Activated T-cell treated with anti-CD3 and anti-CD28 coated beads for 48 hours (primary cell): ENCODE results near the gene CASP14.
"Not testable (repeated sequence)": the region's sequence is repeated elsewhere in the genome, so short reads cannot be mapped to it uniquely, and the experiment has no call there.

Experiments used
- DNase-seq: peaks from one replicate; pipeline ENCODE4 v3.0.0-alpha.2; 2020; ENCODE audit warnings: low read depth

Gene CASP14

GRCh38 chr19:15048885-15049541 lies at the start of gene CASP14:
Gene CASP14 (plus strand): TSS chr19:15049480. CDS start chr19:15052252, 2,772 bp downstream.
- no peak for DNase-seq

- no peak for DNase-seq
Measured at GRCh38 chr19:15008308-15008707, 41.0 kb upstream of the CASP14 start.

GRCh38 chr19:15010501-15011300 lies 38.6 kb upstream of the CASP14 start:
- DNase-seq: no peak

GRCh38 chr19:15014579-15014978 lies 34.7 kb upstream of the CASP14 start:
- DNase-seq: no peak

- DNase-seq: no peak
Measured at GRCh38 chr19:15015946-15016542, 33.2 kb upstream of the CASP14 start.

GRCh38 chr19:15018836-15019235 lies 30.4 kb upstream of the CASP14 start:
- not testable (repeated sequence) for DNase-seq

- no peak for DNase-seq
Measured at GRCh38 chr19:15021286-15022007, 27.8 kb upstream of the CASP14 start.

- no peak for DNase-seq
Measured at GRCh38 chr19:15022752-15023151, 26.5 kb upstream of the CASP14 start.

GRCh38 chr19:15025217-15025616 lies 24.1 kb upstream of the CASP14 start:
- no peak for DNase-seq

GRCh38 chr19:15028490-15028889 lies 20.8 kb upstream of the CASP14 start:
- no peak for DNase-seq

GRCh38 chr19:15031675-15032074 lies 17.6 kb upstream of the CASP14 start:
- no peak for DNase-seq

- DNase-seq: no peak
Measured at GRCh38 chr19:15035795-15036311, 13.4 kb upstream of the CASP14 start.

GRCh38 chr19:15037586-15037985 lies 11.7 kb upstream of the CASP14 start:
- DNase-seq: no peak

GRCh38 chr19:15038294-15038693 lies 11.0 kb upstream of the CASP14 start:
- DNase-seq: no peak

GRCh38 chr19:15042003-15042402 lies 7.3 kb upstream of the CASP14 start:
- DNase-seq: no peak

GRCh38 chr19:15042826-15043225 lies 6.5 kb upstream of the CASP14 start:
- DNase-seq: no peak

- DNase-seq: no peak
Measured at GRCh38 chr19:15045506-15045905, 3.8 kb upstream of the CASP14 start.

GRCh38 chr19:15047680-15048079 lies 1.6 kb upstream of the CASP14 start:
- DNase-seq: no peak

GRCh38 chr19:15048128-15048527 lies 1.2 kb upstream of the CASP14 start:
- DNase-seq: no peak

- no peak for DNase-seq
Measured at GRCh38 chr19:15050639-15051038, 1.4 kb downstream of the CASP14 start.

GRCh38 chr19:15062036-15062435 lies 12.8 kb downstream of the CASP14 start:
- no peak for DNase-seq

- not testable (repeated sequence) for DNase-seq
Measured at GRCh38 chr19:15070386-15070785, 21.1 kb downstream of the CASP14 start.
